H9 (cell line): Measurements from ENCODE around the gene DNMBP. TPM values are rescaled to one million over a fixed set of nuclear protein-coding genes. Genes with fewer than 3 reads are reported as not detected.
"Not testable (repeated sequence)": the region's sequence is repeated elsewhere in the genome, so short reads cannot be mapped to it uniquely, and the experiment has no call there.

ENCODE experiments used
- DNase-seq: peaks from one replicate; pipeline ENCODE4 v3.0.0-alpha.2; 2017
- H2AFZ ChIP-seq: one replicate; pipeline ENCODE4 v1.6.1; 2013; ENCODE audit warnings: mild to moderate bottlenecking, low read length, control low read depth, moderate library complexity
- H2AK5ac ChIP-seq: 2 replicates; pipeline ENCODE4 v1.6.1; 2013; ENCODE audit warnings: low read length, control low read depth, mixed read lengths; ENCODE audit not compliant: insufficient read length
- H2BK120ac ChIP-seq: one replicate; pipeline ENCODE4 v1.6.1; 2013; ENCODE audit warnings: low read depth, mild to moderate bottlenecking, low read length, control low read depth, inconsistent platforms; ENCODE audit not compliant: poor library complexity, severe bottlenecking
- H2BK12ac ChIP-seq: 2 replicates; pipeline ENCODE4 v1.6.1; 2013; ENCODE audit warnings: low read length, control low read depth, mixed read lengths, low read depth; ENCODE audit not compliant: insufficient read length
- H2BK15ac ChIP-seq: 2 replicates; pipeline ENCODE4 v1.6.1; 2013; ENCODE audit warnings: low read depth, low read length, control low read depth
- H2BK20ac ChIP-seq: one replicate; pipeline ENCODE4 v1.6.1; 2013; ENCODE audit warnings: low read depth, mild to moderate bottlenecking, low read length, control low read depth, inconsistent platforms; ENCODE audit not compliant: poor library complexity, severe bottlenecking
- H2BK5ac ChIP-seq: 2 replicates; pipeline ENCODE4 v1.6.1; 2013; ENCODE audit warnings: low read length, control low read depth, mixed read lengths; ENCODE audit not compliant: insufficient read length
- H3K14ac ChIP-seq: 2 replicates; pipeline ENCODE4 v1.6.1; 2013; ENCODE audit warnings: low read length, control low read depth; ENCODE audit not compliant: insufficient read depth
- H3K18ac ChIP-seq: 2 replicates; pipeline ENCODE4 v1.6.1; 2013; ENCODE audit warnings: low read depth, mild to moderate bottlenecking, mixed read lengths, low read length, control low read depth; ENCODE audit not compliant: insufficient read length
- H3K23ac ChIP-seq: 2 replicates; pipeline ENCODE4 v1.6.1; 2013; ENCODE audit warnings: low read length, control low read depth, mixed read lengths, low read depth; ENCODE audit not compliant: insufficient read length
- H3K23me2 ChIP-seq: 2 replicates; pipeline ENCODE4 v1.6.1; 2013; ENCODE audit warnings: low read depth, mild to moderate bottlenecking, mixed read lengths, low read length, control low read depth; ENCODE audit not compliant: insufficient read length, poor library complexity, severe bottlenecking
- H3K27ac ChIP-seq: 2 replicates; pipeline ENCODE4 v1.5.1; 2013; ENCODE audit warnings: low read length, control low read depth, mixed read lengths, low read depth; ENCODE audit not compliant: insufficient read length
- H3K27me3 ChIP-seq: 2 replicates; pipeline ENCODE4 v1.6.1; 2013; ENCODE audit warnings: low read length, control low read depth, inconsistent platforms; ENCODE audit not compliant: insufficient read depth
- H3K4ac ChIP-seq: 2 replicates; pipeline ENCODE4 v1.6.1; 2013; ENCODE audit warnings: low read depth, mild to moderate bottlenecking, control low read depth, inconsistent platforms, low read length, moderate library complexity
- H3K4me1 ChIP-seq: 2 replicates; pipeline ENCODE4 v1.6.1; 2013; ENCODE audit warnings: low read length, control low read depth, inconsistent platforms; ENCODE audit not compliant: insufficient read depth
- H3K4me2 ChIP-seq: 2 replicates; pipeline ENCODE4 v1.6.1; 2013; ENCODE audit warnings: low read length, control low read depth, mixed read lengths; ENCODE audit not compliant: insufficient read length, insufficient read depth
- H3K56ac ChIP-seq: 2 replicates; pipeline ENCODE4 v1.6.1; 2013; ENCODE audit warnings: low read depth, mild to moderate bottlenecking, mixed read lengths, low read length, control low read depth; ENCODE audit not compliant: insufficient read length
- H3K79me1 ChIP-seq: 2 replicates; pipeline ENCODE4 v1.6.1; 2013; ENCODE audit warnings: low read depth, mild to moderate bottlenecking, moderate library complexity, low read length, control low read depth, inconsistent platforms; ENCODE audit not compliant: insufficient read depth, poor library complexity, severe bottlenecking
- H3K79me2 ChIP-seq: 2 replicates; pipeline ENCODE4 v1.6.1; 2013; ENCODE audit warnings: low read length, control low read depth, inconsistent platforms; ENCODE audit not compliant: insufficient read depth
- H3K9ac ChIP-seq: 2 replicates; pipeline ENCODE4 v1.6.1; 2013; ENCODE audit warnings: low read length, control low read depth, mixed read lengths; ENCODE audit not compliant: insufficient read length; ENCODE audit errors: extremely low read depth
- H3K9me3 ChIP-seq: one replicate; pipeline ENCODE4 v1.6.1; 2013; ENCODE audit warnings: low read depth, low read length, inconsistent platforms; ENCODE audit not compliant: control insufficient read depth
- H3T11ph ChIP-seq: one replicate; pipeline ENCODE4 v1.6.1; 2013; ENCODE audit warnings: mild to moderate bottlenecking, low read length, control low read depth, inconsistent platforms
- H4K20me1 ChIP-seq: one replicate; pipeline ENCODE4 v1.6.1; 2013; ENCODE audit not compliant: control insufficient read depth, insufficient read length, insufficient read depth
- H4K5ac ChIP-seq: 2 replicates; pipeline ENCODE4 v1.6.1; 2013; ENCODE audit warnings: low read depth, mild to moderate bottlenecking, mixed read lengths, low read length, control low read depth; ENCODE audit not compliant: insufficient read length
- H4K8ac ChIP-seq: replicated peaks from 2 replicates; pipeline ENCODE4 v1.6.1; 2013; ENCODE audit warnings: low read length, control low read depth, mixed read lengths, low read depth; ENCODE audit not compliant: insufficient read length
- H4K91ac ChIP-seq: 2 replicates; pipeline ENCODE4 v1.6.1; 2013; ENCODE audit warnings: low read depth, mild to moderate bottlenecking, moderate library complexity, mixed read lengths, low read length, control low read depth; ENCODE audit not compliant: insufficient read length
- H3K27ac Mint-ChIP-seq, 3 experiments: 2 replicates in 2 of 3; 3 replicates in 1 of 3; pipeline ENCODE4 v1.8.0; 2020 to 2021; ENCODE audit warnings: mixed read lengths in 3 of 3, mild to moderate bottlenecking in 1 of 3, moderate library complexity in 1 of 3
- H3K27me3 Mint-ChIP-seq: 2 replicates; pipeline ENCODE4 v1.8.0; 2021; ENCODE audit warnings: low read depth, mild to moderate bottlenecking, moderate library complexity, mixed read lengths
- H3K36me3 Mint-ChIP-seq, 3 experiments: 2 replicates in 2 of 3; 3 replicates in 1 of 3; pipeline ENCODE4 v1.8.0; 2020 to 2021; ENCODE audit warnings: low read depth in 3 of 3, mixed read lengths in 3 of 3; ENCODE audit not compliant: insufficient read depth in 1 of 3
- H3K4me1 Mint-ChIP-seq, 2 experiments: 2 replicates each; pipeline ENCODE4 v1.8.0; 2020; ENCODE audit warnings: mixed read lengths in 2 of 2
- H3K4me3 Mint-ChIP-seq, 2 experiments: 2 replicates in 1 of 2; 3 replicates in 1 of 2; pipeline ENCODE4 v1.8.0; 2020 to 2021; ENCODE audit warnings: mild to moderate bottlenecking in 2 of 2, mixed read lengths in 2 of 2, moderate library complexity in 1 of 2
- H3K9me3 Mint-ChIP-seq, 2 experiments: 2 replicates in 1 of 2; 3 replicates in 1 of 2; pipeline ENCODE4 v1.8.0; 2020; ENCODE audit warnings: mild to moderate bottlenecking in 2 of 2, mixed read lengths in 2 of 2, moderate library complexity in 1 of 2
- CTCF ChIP-seq: fragments of 200-600 bp; sonication (generic); conservative IDR thresholded peaks from 3 replicates; pipeline ENCODE4 v1.8.0; 2021; ENCODE audit warnings: antibody characterized with exemption, mild to moderate bottlenecking
- WGBS: extraction: QIAGEN DNeasy Blood & Tissue Kit; methylation state at CpG from one replicate; pipeline ENCODE4 v1.1.7; 2013; ENCODE audit warnings: missing lambda C conversion rate, low lambda C conversion rate, mixed read lengths; ENCODE audit not compliant: insufficient read length; ENCODE audit errors: extremely low coverage; 5-methylcytosine and 5-hydroxymethylcytosine counted together
- total RNA-seq: library from RNA; stranded (reverse); gene quantifications from 2 replicates; pipeline ENCODE4 v1.2.1, GENCODE V29; 2021

Gene DNMBP
- total RNA-seq, 1 experiment from 2014 or later: 25.6 TPM

- Histone ChIP-seq H3K4ac (no peak overlapping the region), H4K20me1 (no peaks in the 10 kb centered on the region), H3K4me1 (no peaks in the 10 kb centered on the region), H2AK5ac (no peak overlapping the region), H3K4me2 (no peak overlapping the region), H2BK20ac (no peak overlapping the region), H3K18ac (no peak overlapping the region), H3K23ac (no peak overlapping the region), H3K9me3 (no peaks in the 10 kb centered on the region), H2BK12ac (no peak overlapping the region), H2BK5ac (no peak overlapping the region), H4K8ac (no peak overlapping the region), H2BK15ac (no peak overlapping the region), H3K14ac (no peak overlapping the region), H3K56ac (no peak overlapping the region), H3K79me1 (no peaks in the 10 kb centered on the region), H3K27ac (no peak overlapping the region), H4K5ac (no peak overlapping the region), H3K9ac (no peak overlapping the region), H3K23me2 (no peaks in the 10 kb centered on the region), H4K91ac (no peak overlapping the region), H2BK120ac (no peak overlapping the region), H2AFZ (no peak overlapping the region), H3T11ph (no peak overlapping the region), H3K27me3 (no peaks in the 10 kb centered on the region), H3K79me2 (no peaks in the 10 kb centered on the region)
- Mint-ChIP-seq H3K9me3 (peaks cover 6 to 8% of the 10 kb centered on the region in 2 experiments), H3K36me3 (peaks cover 0 to 5% (median 5%) of the 10 kb centered on the region in 3 experiments; a peak in 5 of 7 replicates), H3K27ac (no peak overlapping the region), H3K27me3 (peaks cover 7% of the 10 kb centered on the region; the same call in 1 of the 2 replicates), H3K4me1 (peaks cover 12 to 20% of the 10 kb centered on the region in 2 experiments), H3K4me3 (no peak overlapping the region)
- no peak for DNase-seq
- no CpG with 5 or more reads among the region's 7 CpGs for WGBS
- no peak for TF ChIP-seq CTCF
Measured at GRCh38 chr10:99841746-99842145, 168.0 kb downstream of the DNMBP start.

DNA sequence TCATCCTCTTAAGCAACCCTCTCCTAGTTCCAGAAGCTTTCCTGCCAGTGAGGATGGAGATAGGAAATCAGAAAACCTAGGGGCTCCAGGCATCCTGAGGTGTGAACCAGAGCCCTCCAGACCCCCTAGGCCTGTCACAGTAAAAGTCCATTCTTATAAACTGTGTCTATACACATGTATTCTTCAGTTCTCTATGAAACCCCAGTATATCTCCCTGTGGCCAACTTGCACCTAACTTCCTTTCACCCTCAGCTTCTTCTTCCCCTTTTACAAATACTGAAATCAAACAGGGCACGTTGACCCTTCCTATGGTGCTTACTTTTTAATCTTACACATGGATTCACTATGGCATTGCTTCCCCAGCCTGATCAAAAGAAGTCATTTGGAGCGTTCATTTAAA is 168.9 kb downstream of the DNMBP start:
- H3K18ac ChIP-seq, H2BK120ac ChIP-seq, H2BK12ac ChIP-seq, H2AFZ ChIP-seq, H2BK20ac ChIP-seq, H3K4me3 Mint-ChIP-seq, H3K23ac ChIP-seq, H3K27ac ChIP-seq, H2BK5ac ChIP-seq, H3K79me1 ChIP-seq, H3K9me3 ChIP-seq, H3K4ac ChIP-seq, H4K20me1 ChIP-seq, H3K36me3 Mint-ChIP-seq, H3K27ac Mint-ChIP-seq, H3K4me2 ChIP-seq, H3K4me1 ChIP-seq, H2BK15ac ChIP-seq, H3K27me3 Mint-ChIP-seq, H3K23me2 ChIP-seq, H3K79me2 ChIP-seq, H3K14ac ChIP-seq, H4K8ac ChIP-seq, H4K5ac ChIP-seq, H4K91ac ChIP-seq, H3K27me3 ChIP-seq, H3T11ph ChIP-seq, DNase-seq, H3K56ac ChIP-seq, H2AK5ac ChIP-seq, H3K9ac ChIP-seq: not testable (repeated sequence)
- H3K9me3 Mint-ChIP-seq: peaks cover 11% of the 10 kb centered on the region in 2 experiments
- H3K4me1 Mint-ChIP-seq: peaks cover 8 to 15% of the 10 kb centered on the region in 2 experiments
- no CpG with 5 or more reads among the region's 2 CpGs for WGBS
